ENCODE measurements around the gene FLRT1.

- TF ChIP-seq CTCF (IDR thresholded peaks at IDR 0.05; ENCODE audit: low read length) (no peak), EZH2 (optimal IDR thresholded peaks at IDR 0.05; ENCODE audit: low read depth, low read length) (no peak)
Observed at GRCh38 chr11:64011371-64011770, 24.4 kb upstream of the FLRT1 start.
